Activated naive CD8-positive, alpha-beta T cell treated with anti-CD3 and anti-CD28 coated beads, Interleukin-2, amount 50 U/mL, for 16 hours (primary cell): Measurements from ENCODE around the gene SIK1.
"Not testable (repeated sequence)": the region's sequence is repeated elsewhere in the genome, so short reads cannot be mapped to it uniquely, and the experiment has no call there.

Experiments
- DNase-seq: peaks from one replicate; pipeline ENCODE4 v3.0.0-alpha.2; 2020; ENCODE audit warnings: low read depth, low spot score

SIK1 gene

GRCh38 chr21:43426404-43427241 lies at the start of gene SIK1:
SIK1 (minus strand) TSS chr21:43427131; CDS start chr21:43426178, 953 bp downstream.
- DNase-seq, result not testable (repeated sequence)

GRCh38 chr21:43471597-43472242 lies 44.8 kb upstream of the SIK1 start:
- not testable (repeated sequence) for DNase-seq

GRCh38 chr21:43469719-43470458 lies 43.0 kb upstream of the SIK1 start:
- DNase-seq, result not testable (repeated sequence)

- DNase-seq, result no peak
Measured at GRCh38 chr21:43467785-43468184, 40.9 kb upstream of the SIK1 start.

- DNase-seq, result not testable (repeated sequence)
Measured at GRCh38 chr21:43465159-43465558, 38.2 kb upstream of the SIK1 start.

- DNase-seq, result not testable (repeated sequence)
Measured at GRCh38 chr21:43463498-43464261, 36.7 kb upstream of the SIK1 start.

- DNase-seq, result not testable (repeated sequence)
Measured at GRCh38 chr21:43462932-43463331, 36.0 kb upstream of the SIK1 start.

GRCh38 chr21:43460475-43460874 lies 33.5 kb upstream of the SIK1 start:
- not testable (repeated sequence) for DNase-seq

GRCh38 chr21:43458995-43459394 lies 32.1 kb upstream of the SIK1 start:
- not testable (repeated sequence) for DNase-seq

- not testable (repeated sequence) for DNase-seq
Measured at GRCh38 chr21:43456616-43457314, 29.8 kb upstream of the SIK1 start.

GRCh38 chr21:43455717-43456116 lies 28.8 kb upstream of the SIK1 start:
- not testable (repeated sequence) for DNase-seq

- not testable (repeated sequence) for DNase-seq
Measured at GRCh38 chr21:43454176-43454575, 27.2 kb upstream of the SIK1 start.

- not testable (repeated sequence) for DNase-seq
Measured at GRCh38 chr21:43451850-43452249, 24.9 kb upstream of the SIK1 start.

- DNase-seq, result not testable (repeated sequence)
Measured at GRCh38 chr21:43450287-43450686, 23.4 kb upstream of the SIK1 start.

- DNase-seq, result not testable (repeated sequence)
Measured at GRCh38 chr21:43447353-43447977, 20.5 kb upstream of the SIK1 start.

- DNase-seq, result not testable (repeated sequence)
Measured at GRCh38 chr21:43446277-43446932, 19.5 kb upstream of the SIK1 start.

GRCh38 chr21:43444524-43444923 lies 17.6 kb upstream of the SIK1 start:
- DNase-seq, result not testable (repeated sequence)

- DNase-seq, result not testable (repeated sequence)
Measured at GRCh38 chr21:43442571-43442970, 15.6 kb upstream of the SIK1 start.
